Stomach (tissue), 9 donors: ENCODE data around the gene CST9. TPM values are rescaled to one million over a fixed set of nuclear protein-coding genes. Genes with fewer than 3 reads are reported as not detected.
"Not testable (repeated sequence)": the region's sequence is repeated elsewhere in the genome, so short reads cannot be mapped to it uniquely, and the experiment has no call there.

Experiments used
- DNase-seq, 2 donors: peaks; one replicate each; pipeline versions ENCODE4 v3.0.0 to v3.0.0-alpha.2; 2013 to 2019
- H3K27ac ChIP-seq, 5 donors: fragments of 200-600 bp in 4 of 5; sonication (generic) in 4 of 5; one replicate each; pipeline ENCODE4 v1.5.1; 2013 to 2019; ENCODE audit warnings: mild to moderate bottlenecking in 1 of 5, moderate library complexity in 1 of 5
- H3K27me3 ChIP-seq, 3 donors: fragments of 200-600 bp; sonication (generic); one replicate each; pipeline ENCODE4 v1.5.1; 2017 to 2019; ENCODE audit warnings: mixed run types in 1 of 3
- H3K36me3 ChIP-seq, 4 donors: fragments of 200-600 bp; sonication (generic); 1 replicate in 3 of 4; 2 replicates in 1 of 4; pipeline ENCODE4 v1.5.1; 2016 to 2019
- H3K4me1 ChIP-seq, 4 donors: fragments of 200-600 bp; sonication (generic); one replicate each; pipeline ENCODE4 v1.5.1; 2016 to 2019
- H3K4me3 ChIP-seq, 4 donors: fragments of 200-600 bp; sonication (generic) in 3 of 4; one replicate each; pipeline ENCODE4 v1.5.1; 2016 to 2019; ENCODE audit warnings: mild to moderate bottlenecking in 1 of 4
- H3K9me3 ChIP-seq, 4 donors: fragments of 200-600 bp; sonication (generic); one replicate each; pipeline ENCODE4 v1.5.1; 2016 to 2019
- CTCF ChIP-seq, 7 experiments: fragments of 450-650 bp in 4 of 7; fragments of 200-600 bp in 3 of 7; sonication (generic) in 3 of 7; IDR thresholded peaks; one replicate each; pipeline ENCODE4 v1.5.1; 2016 to 2019; ENCODE audit warnings: antibody characterized with exemption in 7 of 7, control low read depth in 2 of 7, mild to moderate bottlenecking in 1 of 7
- EP300 ChIP-seq: sonication (generic); formaldehyde crosslinking; IDR thresholded peaks from one replicate; pipeline ENCODE4 v1.6.1; 2017; ENCODE audit warnings: antibody characterized with exemption
- POLR2A ChIP-seq, 4 donors: fragments of 450-650 bp; IDR thresholded peaks; one replicate each; pipeline ENCODE4 v1.6.1; 2016; ENCODE audit warnings: antibody characterized with exemption in 4 of 4, control low read depth in 2 of 4, mild to moderate bottlenecking in 1 of 4, moderate library complexity in 1 of 4
- POLR2AphosphoS5 ChIP-seq, 3 donors: sonication (generic); formaldehyde crosslinking; IDR thresholded peaks; one replicate each; pipeline ENCODE4 v1.6.1; 2016; ENCODE audit warnings: antibody characterized with exemption in 3 of 3
- WGBS, 5 donors: extraction: QIAGEN DNeasy Blood & Tissue Kit in 3 of 5; methylation state at CpG; one replicate each; pipeline versions ENCODE4 v1.1.5 to v1.1.7; 2013 to 2018; 5-methylcytosine and 5-hydroxymethylcytosine counted together
- intact Hi-C: fragments of 100-400 bp; cut with DNase I; formaldehyde crosslinking; loops from one replicate; pipeline ENCODE4 v1.15.1; 2023; ENCODE audit warnings: low total_unique reads
- polyA plus RNA-seq, 3 donors: library from polyadenylated mRNA; stranded (reverse); fragments of 200-250 nt; gene quantifications; one replicate each; pipeline ENCODE4 v1.2.3, GENCODE V29; 2013
- total RNA-seq, 5 donors: library from RNA; depleted of rRNA; stranded (reverse); fragments of >200 nt; gene quantifications; one replicate each; pipeline versions ENCODE4 v1.1.0 to v1.2.3, GENCODE V29; 2014 to 2016
- donor health status: healthy with polysubstance abuse.
- donor health status: Bipolar disorder and iron deficiency.
- donor health status: healthy.

The CST9 gene
- total and polyA plus RNA-seq, 8 donors: not detected

- WGBS, 5 donors: 78 to 100% (median 90%) methylated on average over 1 of the region's 1 CpG
- intact Hi-C loops: no loop called here
Observed at GRCh38 chr20:23582293-23582692, 23.4 kb downstream of the CST9 start.

GRCh38 chr20:23581833-23582232 lies 23.9 kb downstream of the CST9 start:
- intact Hi-C loops, H3K9me3 ChIP-seq, DNase-seq, H3K4me1 ChIP-seq, H3K36me3 ChIP-seq, H3K27ac ChIP-seq, H3K4me3 ChIP-seq: not testable (repeated sequence)
- peaks cover 0 to 32% (median 0%) of the 10 kb centered on the region in 3 donors for H3K27me3 ChIP-seq
- 73 to 91% (median 85%) methylated on average over 8 to 9 of the region's 9 CpGs for WGBS, 5 donors

More at GRCh38 chr20:23582293-23582692, 23.4 kb downstream of the CST9 start:
- Histone ChIP-seq H3K4me1 (no peaks in the 10 kb centered on the region), H3K36me3 (no peaks in the 10 kb centered on the region), H3K27ac (no peak overlapping the region), H3K4me3 (no peak overlapping the region), H3K27me3 (peaks cover 0 to 32% (median 0%) of the 10 kb centered on the region in 3 donors), H3K9me3 (no peaks in the 10 kb centered on the region)
- TF ChIP-seq CTCF (IDR thresholded peaks at IDR 0.05): no peak
- no peak for TF ChIP-seq POLR2AphosphoS5 (IDR thresholded peaks at IDR 0.05)
- TF ChIP-seq POLR2A (IDR thresholded peaks at IDR 0.05): no peak
- no peak for TF ChIP-seq EP300
- no peak for DNase-seq

- no peak overlapping the region for H3K27ac ChIP-seq
- DNase-seq: no peak
- H3K4me1 ChIP-seq: no peaks in the 10 kb centered on the region
- TF ChIP-seq CTCF (IDR thresholded peaks at IDR 0.05) (no peak), POLR2A (IDR thresholded peaks at IDR 0.05) (no peak), EP300 (no peak), POLR2AphosphoS5 (IDR thresholded peaks at IDR 0.05) (no peak)
- H3K27me3 ChIP-seq: no peaks in the 10 kb centered on the region
- H3K4me3 ChIP-seq: no peak overlapping the region
- H3K9me3 ChIP-seq: no peaks in the 10 kb centered on the region
- no peaks in the 10 kb centered on the region for H3K36me3 ChIP-seq
- intact Hi-C loops: no loop called here
Observed at GRCh38 chr20:23574977-23575376, 30.7 kb downstream of the CST9 start.

GRCh38 chr20:23570178-23570760 lies 35.4 kb downstream of the CST9 start:
- TF ChIP-seq POLR2AphosphoS5 (IDR thresholded peaks at IDR 0.05) (no peak), CTCF (IDR thresholded peaks at IDR 0.05) (no peak), POLR2A (IDR thresholded peaks at IDR 0.05) (no peak), EP300 (no peak)
- H3K27me3 ChIP-seq: peaks cover 0 to 6% (median 0%) of the 10 kb centered on the region in 3 donors
- H3K9me3 ChIP-seq: no peaks in the 10 kb centered on the region
- no peak for DNase-seq
- no peak overlapping the region for H3K27ac ChIP-seq
- 52 to 69% (median 60%) methylated on average over 2 of the region's 2 CpGs for WGBS, 5 donors
- intact Hi-C loops: no loop called here
- no peaks in the 10 kb centered on the region for H3K36me3 ChIP-seq
- no peak overlapping the region for H3K4me3 ChIP-seq
- no peaks in the 10 kb centered on the region for H3K4me1 ChIP-seq

GRCh38 chr20:23569570-23569969 lies 36.1 kb downstream of the CST9 start:
- Histone ChIP-seq H3K4me1 (no peaks in the 10 kb centered on the region), H3K27ac (no peak overlapping the region), H3K27me3 (peaks cover 0 to 12% (median 0%) of the 10 kb centered on the region in 3 donors), H3K4me3 (no peak overlapping the region), H3K36me3 (no peaks in the 10 kb centered on the region), H3K9me3 (no peaks in the 10 kb centered on the region)
- DNase-seq: no peak
- intact Hi-C loops: no loop called here
- TF ChIP-seq POLR2AphosphoS5 (IDR thresholded peaks at IDR 0.05) (no peak), POLR2A (IDR thresholded peaks at IDR 0.05) (no peak), EP300 (no peak), CTCF (IDR thresholded peaks at IDR 0.05) (no peak)
- WGBS, 5 donors: 84 to 94% (median 88%) methylated on average over 1 of the region's 1 CpG
